K562 (cell line): ENCODE data around the gene DEDD2. TPM values are rescaled to one million over a fixed set of nuclear protein-coding genes. Genes with fewer than 3 reads are reported as not detected.

Source experiments
- ATF2 ChIP-seq: sonication (generic); formaldehyde crosslinking; IDR thresholded peaks from 2 replicates; pipeline ENCODE4 v1.8.1; 2022; ENCODE audit warnings: missing genetic modification reagents
- ATF7 ChIP-seq: fragments of 450-650 bp; IDR thresholded peaks from 2 replicates; pipeline ENCODE4 v1.7.1; 2014; ENCODE audit warnings: mild to moderate bottlenecking, moderate library complexity
- CCAR2 ChIP-seq: fragments of 200-400 bp; formaldehyde crosslinking; IDR thresholded peaks from 2 replicates; pipeline ENCODE4 v1.6.1; 2017; ENCODE audit warnings: mild to moderate bottlenecking, low read depth, low read length
- ELF2 ChIP-seq: fragments of 250-450 bp; sonication (Bioruptor Pico); IDR thresholded peaks from 2 replicates; pipeline ENCODE4 v1.5.0; 2021; ENCODE audit warnings: mild to moderate bottlenecking
- FOXJ3 ChIP-seq: sonication (generic); formaldehyde crosslinking; IDR thresholded peaks from 2 replicates; pipeline ENCODE4 v1.4.0; 2020; ENCODE audit warnings: mild to moderate bottlenecking, missing genetic modification reagents
- HDAC8 ChIP-seq: fragments of 450-650 bp; IDR thresholded peaks from 2 replicates; pipeline ENCODE4 v1.6.1; 2016; ENCODE audit warnings: mild to moderate bottlenecking, missing genetic modification characterization, moderate library complexity, missing compliant biosample characterization
- IRF9 ChIP-seq: fragments of 450-650 bp; IDR thresholded peaks from 2 replicates; pipeline ENCODE4 v1.6.1; 2016; ENCODE audit warnings: missing biosample characterization, missing genetic modification characterization
- JUND ChIP-seq, 2 experiments: IDR thresholded peaks; 2 replicates in 1 of 2; 3 replicates in 1 of 2; pipeline ENCODE4 v1.6.1; 2011; ENCODE audit warnings: borderline replicate concordance in 2 of 2, low read depth in 2 of 2, low read length in 2 of 2, improper control_type of control experiment in 1 of 2, missing biosample characterization in 1 of 2, missing genetic modification characterization in 1 of 2, missing genetic modification reagents in 1 of 2
- MEIS2 ChIP-seq: fragments of 450-650 bp; IDR thresholded peaks from 2 replicates; pipeline ENCODE4 v1.6.1; 2014; ENCODE audit warnings: mild to moderate bottlenecking; ENCODE audit not compliant: partially characterized antibody
- POLR2AphosphoS2 ChIP-seq: IDR thresholded peaks from 2 replicates; pipeline ENCODE4 v1.6.1; 2012; ENCODE audit warnings: low read length, improper control_type of control experiment
- POLR3G ChIP-seq: IDR thresholded peaks from 2 replicates; pipeline ENCODE4 v1.6.1; 2011; ENCODE audit not compliant: insufficient read length, insufficient replicate concordance; ENCODE audit errors: extremely low read depth
- TCFL5 ChIP-seq: fragments of 250-450 bp; sonication (Bioruptor Pico); conservative IDR thresholded peaks from 2 replicates; pipeline ENCODE4 v1.6.1; 2021; ENCODE audit warnings: mild to moderate bottlenecking, moderate library complexity, matching md5 sums
- TSHZ1 ChIP-seq: fragments of 250-450 bp; sonication (Bioruptor Pico); IDR thresholded peaks from 2 replicates; pipeline ENCODE4 v1.4.0; 2020; ENCODE audit warnings: mild to moderate bottlenecking, moderate library complexity
- USF1 ChIP-seq: sonication (generic); formaldehyde crosslinking; IDR thresholded peaks from 2 replicates; pipeline ENCODE4 v1.9.0; 2022; ENCODE audit warnings: mild to moderate bottlenecking, missing genetic modification reagents
- YBX1 ChIP-seq: fragments of 450-650 bp; IDR thresholded peaks from 2 replicates; pipeline ENCODE4 v1.7.1; 2016; ENCODE audit warnings: mild to moderate bottlenecking
- ZMIZ1 ChIP-seq, 2 experiments: fragments of 150-350 bp in 1 of 2; IDR thresholded peaks; 2 replicates each; pipeline ENCODE4 v1.6.1; 2012 to 2016; ENCODE audit warnings: low read depth in 2 of 2, low read length in 2 of 2, mild to moderate bottlenecking in 1 of 2, moderate library complexity in 1 of 2
- polyA plus RNA-seq, 8 experiments: library from polyadenylated mRNA; depleted of rRNA in 4 of 8; stranded (reverse) in 5 of 8; unstranded in 3 of 8; fragments of >200 nt; fragmentation: Nextera tagmentation in 2 of 8; fragmentation: Illumina TruSeq in 1 of 8; extraction: Ambion mirVana in 2 of 8; extraction: Trizol in 1 of 8; gene quantifications; 2 replicates each; pipeline versions ENCODE4 v1.2.1 to v1.2.3, GENCODE V29; 2011 to 2014; ENCODE audit warnings: inconsistent platforms in 1 of 8, missing spikeins in 1 of 8
- total RNA-seq, 7 experiments: library from RNA; depleted of rRNA in 6 of 7; stranded (reverse); fragments of >200 nt in 6 of 7; fragmentation: Illumina TruSeq in 2 of 7; extraction: Trizol in 2 of 7; gene quantifications; 2 replicates each; pipeline versions ENCODE4 v1.2.1 to v1.2.3, GENCODE V29; 2011 to 2021; ENCODE audit warnings: low replicate concordance in 1 of 7

Gene DEDD2
- total and polyA plus RNA-seq, 9 of the 15 experiments (the other 6 are each of a cell fraction or from before 2014, with no cell fraction given): 4.3 to 43.0 (median 29.2) TPM

GRCh38 chr19:42219812-42220750 is 2.6 kb upstream of the DEDD2 start, which contains the start of gene ZNF526 (continued):
- TF ChIP-seq FOXJ3 (no peak), MEIS2 (peak; percentile 91), HDAC8 (tag) (no peak), JUND (IDR thresholded peaks at IDR 0.05; ENCODE audit: borderline replicate concordance, low read depth, low read length) (peak; percentile 30; the same call in 1 of the 2 replicates), JUND (tag; IDR thresholded peaks at IDR 0.05; ENCODE audit: borderline replicate concordance, low read depth, low read length) (peak; percentile 10; the same call in 1 of the 3 replicates), USF1 (CRISPR knock-in tag) (peak; percentile 95), ATF7 (peak; percentile 80), ZMIZ1 (IDR thresholded peaks at IDR 0.05; ENCODE audit: low read depth in 2 of 2, low read length in 2 of 2) (no peak; a peak in 1 of 4 replicates), YBX1 (no peak), IRF9 (no peak), TSHZ1 (CRISPR knock-in tag) (no peak), POLR3G (no peak), ATF2 (CRISPR knock-in tag) (no peak), POLR2AphosphoS2 (no peak), CCAR2 (no peak), TCFL5 (CRISPR knock-in tag) (no peak), ELF2 (CRISPR knock-in tag) (no peak)
